SK-N-SH treated with all-trans-retinoic acid at 6 μM for 48 hours (cell line): ENCODE data around the gene PRXL2B.

Experiments used
- BACH2 ChIP-seq: fragments of 250-450 bp; sonication (Bioruptor Pico); IDR thresholded peaks from 2 replicates; pipeline ENCODE4 v1.9.0; 2021; ENCODE audit warnings: mild to moderate bottlenecking, borderline replicate concordance
- CSDC2 ChIP-seq: fragments of 250-450 bp; sonication (Bioruptor Pico); IDR thresholded peaks from 2 replicates; pipeline ENCODE4 v1.5.0; 2020; ENCODE audit warnings: mild to moderate bottlenecking, moderate library complexity
- ESRRG ChIP-seq: fragments of 250-450 bp; sonication (Bioruptor Pico); IDR thresholded peaks from 2 replicates; pipeline ENCODE4 v1.6.1; 2021; ENCODE audit warnings: mild to moderate bottlenecking
- ISL1 ChIP-seq: fragments of 250-450 bp; sonication (Bioruptor Pico); IDR thresholded peaks from 2 replicates; pipeline ENCODE4 v2.1.2; 2022; ENCODE audit warnings: mild to moderate bottlenecking, moderate library complexity
- PPARA ChIP-seq: fragments of 250-450 bp; sonication (Bioruptor Pico); IDR thresholded peaks from 2 replicates; pipeline ENCODE4 v1.5.0; 2020; ENCODE audit warnings: mild to moderate bottlenecking, borderline replicate concordance
- SNAI2 ChIP-seq: fragments of 250-450 bp; sonication (Bioruptor Pico); IDR thresholded peaks from 2 replicates; pipeline ENCODE4 v1.5.0; 2020; ENCODE audit warnings: mild to moderate bottlenecking, moderate library complexity
- TCF4 ChIP-seq: fragments of 250-450 bp; sonication (Bioruptor Pico); IDR thresholded peaks from 2 replicates; pipeline ENCODE4 v1.8.0; 2021; ENCODE audit warnings: mild to moderate bottlenecking, moderate library complexity, borderline replicate concordance
- TOX ChIP-seq: fragments of 250-450 bp; sonication (Bioruptor Pico); IDR thresholded peaks from 2 replicates; pipeline ENCODE4 v1.8.0; 2021; ENCODE audit warnings: mild to moderate bottlenecking, moderate library complexity, borderline replicate concordance
- TSHZ2 ChIP-seq: fragments of 250-450 bp; sonication (Bioruptor Pico); IDR thresholded peaks from 2 replicates; pipeline ENCODE4 v1.5.0; 2020; ENCODE audit warnings: mild to moderate bottlenecking, moderate library complexity
- ZFP3 ChIP-seq: fragments of 250-450 bp; sonication (Bioruptor Pico); IDR thresholded peaks from 2 replicates; pipeline ENCODE4 v1.5.0; 2020; ENCODE audit warnings: mild to moderate bottlenecking, moderate library complexity
- TF ChIP-seq, protein P1 (sequence below): fragments of 250-450 bp; sonication (Bioruptor Pico); IDR thresholded peaks from 2 replicates; pipeline ENCODE4 v1.8.0; 2020; ENCODE audit warnings: mild to moderate bottlenecking, moderate library complexity, borderline replicate concordance
- TF ChIP-seq, protein P2 (sequence below): fragments of 250-450 bp; sonication (Bioruptor Pico); IDR thresholded peaks from 2 replicates; pipeline ENCODE4 v1.5.1; 2020; ENCODE audit warnings: low read depth, mild to moderate bottlenecking, moderate library complexity
- TF ChIP-seq, protein P3 (sequence below): fragments of 250-450 bp; sonication (Bioruptor Pico); IDR thresholded peaks from 2 replicates; pipeline ENCODE4 v1.8.0; 2021; ENCODE audit warnings: low read depth, mild to moderate bottlenecking, moderate library complexity, borderline replicate concordance

GRCh38 chr1:2558861-2559260, 27.7 kb upstream of the PRXL2B start:
- TF ChIP-seq ZFP3 (CRISPR knock-in tag): no peak
- TF ChIP-seq ESRRG: no peak
- TF ChIP-seq, protein P1, sequence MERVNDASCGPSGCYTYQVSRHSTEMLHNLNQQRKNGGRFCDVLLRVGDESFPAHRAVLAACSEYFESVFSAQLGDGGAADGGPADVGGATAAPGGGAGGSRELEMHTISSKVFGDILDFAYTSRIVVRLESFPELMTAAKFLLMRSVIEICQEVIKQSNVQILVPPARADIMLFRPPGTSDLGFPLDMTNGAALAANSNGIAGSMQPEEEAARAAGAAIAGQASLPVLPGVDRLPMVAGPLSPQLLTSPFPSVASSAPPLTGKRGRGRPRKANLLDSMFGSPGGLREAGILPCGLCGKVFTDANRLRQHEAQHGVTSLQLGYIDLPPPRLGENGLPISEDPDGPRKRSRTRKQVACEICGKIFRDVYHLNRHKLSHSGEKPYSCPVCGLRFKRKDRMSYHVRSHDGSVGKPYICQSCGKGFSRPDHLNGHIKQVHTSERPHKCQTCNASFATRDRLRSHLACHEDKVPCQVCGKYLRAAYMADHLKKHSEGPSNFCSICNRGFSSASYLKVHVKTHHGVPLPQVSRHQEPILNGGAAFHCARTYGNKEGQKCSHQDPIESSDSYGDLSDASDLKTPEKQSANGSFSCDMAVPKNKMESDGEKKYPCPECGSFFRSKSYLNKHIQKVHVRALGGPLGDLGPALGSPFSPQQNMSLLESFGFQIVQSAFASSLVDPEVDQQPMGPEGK: no peak
- TF ChIP-seq, protein P2, sequence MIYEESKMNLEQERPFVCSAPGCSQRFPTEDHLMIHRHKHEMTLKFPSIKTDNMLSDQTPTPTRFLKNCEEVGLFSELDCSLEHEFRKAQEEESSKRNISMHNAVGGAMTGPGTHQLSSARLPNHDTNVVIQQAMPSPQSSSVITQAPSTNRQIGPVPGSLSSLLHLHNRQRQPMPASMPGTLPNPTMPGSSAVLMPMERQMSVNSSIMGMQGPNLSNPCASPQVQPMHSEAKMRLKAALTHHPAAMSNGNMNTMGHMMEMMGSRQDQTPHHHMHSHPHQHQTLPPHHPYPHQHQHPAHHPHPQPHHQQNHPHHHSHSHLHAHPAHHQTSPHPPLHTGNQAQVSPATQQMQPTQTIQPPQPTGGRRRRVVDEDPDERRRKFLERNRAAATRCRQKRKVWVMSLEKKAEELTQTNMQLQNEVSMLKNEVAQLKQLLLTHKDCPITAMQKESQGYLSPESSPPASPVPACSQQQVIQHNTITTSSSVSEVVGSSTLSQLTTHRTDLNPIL (CRISPR knock-in tag): no peak
- no peak for TF ChIP-seq SNAI2
- TF ChIP-seq TCF4 (CRISPR knock-in tag): no peak
- no peak for TF ChIP-seq BACH2 (CRISPR knock-in tag)
- TF ChIP-seq ISL1 (CRISPR knock-in tag): no peak
- TF ChIP-seq PPARA (CRISPR knock-in tag): no peak
- TF ChIP-seq CSDC2 (CRISPR knock-in tag): no peak
- TF ChIP-seq, protein P3, sequence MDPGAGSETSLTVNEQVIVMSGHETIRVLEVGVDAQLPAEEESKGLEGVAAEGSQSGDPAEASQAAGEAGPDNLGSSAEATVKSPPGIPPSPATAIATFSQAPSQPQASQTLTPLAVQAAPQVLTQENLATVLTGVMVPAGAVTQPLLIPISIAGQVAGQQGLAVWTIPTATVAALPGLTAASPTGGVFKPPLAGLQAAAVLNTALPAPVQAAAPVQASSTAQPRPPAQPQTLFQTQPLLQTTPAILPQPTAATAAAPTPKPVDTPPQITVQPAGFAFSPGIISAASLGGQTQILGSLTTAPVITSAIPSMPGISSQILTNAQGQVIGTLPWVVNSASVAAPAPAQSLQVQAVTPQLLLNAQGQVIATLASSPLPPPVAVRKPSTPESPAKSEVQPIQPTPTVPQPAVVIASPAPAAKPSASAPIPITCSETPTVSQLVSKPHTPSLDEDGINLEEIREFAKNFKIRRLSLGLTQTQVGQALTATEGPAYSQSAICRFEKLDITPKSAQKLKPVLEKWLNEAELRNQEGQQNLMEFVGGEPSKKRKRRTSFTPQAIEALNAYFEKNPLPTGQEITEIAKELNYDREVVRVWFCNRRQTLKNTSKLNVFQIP (CRISPR knock-in tag): no peak
- no peak for TF ChIP-seq TOX (CRISPR knock-in tag)
- no peak for TF ChIP-seq TSHZ2 (CRISPR knock-in tag)
